Stimulated activated memory B cell treated with anti-CD40 and anti-IgM and Interleukin-4, amounts not matched to agents 10 μg/mL and 1 μg/mL and 100 μg/mL, for 72 hours (primary cell): ENCODE measurements around the gene TNNC1.
A peak's percentile ranks its signal among the peaks of the same experiment; 100 is the strongest.

Experiments used
- ATAC-seq: fragments of 150-1000 bp; cut with Tn5 transposase; 2 replicates; pipeline ENCODE4 v1.10.0; 2021
- H3K27ac Mint-ChIP-seq: one replicate; pipeline ENCODE4 v1.8.0; 2022; ENCODE audit warnings: mild to moderate bottlenecking, mixed read lengths
- H3K27me3 Mint-ChIP-seq: one replicate; pipeline ENCODE4 v1.8.0; 2022; ENCODE audit warnings: mixed read lengths
- H3K36me3 Mint-ChIP-seq: one replicate; pipeline ENCODE4 v1.8.0; 2022; ENCODE audit warnings: mixed read lengths
- H3K4me1 Mint-ChIP-seq: one replicate; pipeline ENCODE4 v1.8.0; 2022; ENCODE audit warnings: mixed read lengths
- H3K4me3 Mint-ChIP-seq: one replicate; pipeline ENCODE4 v1.8.0; 2022; ENCODE audit warnings: mild to moderate bottlenecking, moderate library complexity, mixed read lengths
- H3K9me3 Mint-ChIP-seq: one replicate; pipeline ENCODE4 v1.8.0; 2022; ENCODE audit warnings: mixed read lengths

TNNC1 gene

GRCh38 chr3:52454938-52455282 is 1.1 kb upstream of the TNNC1 start:
- H3K27ac Mint-ChIP-seq: peak overlapping the region; percentile 99
- H3K4me1 Mint-ChIP-seq: peaks cover 52% of the 10 kb centered on the region
- peaks cover 6% of the 10 kb centered on the region for H3K36me3 Mint-ChIP-seq
- peak overlapping the region; percentile 86 for H3K4me3 Mint-ChIP-seq
- no peaks in the 10 kb centered on the region for H3K27me3 Mint-ChIP-seq
- H3K9me3 Mint-ChIP-seq: no peaks in the 10 kb centered on the region
- ATAC-seq: no peak

- Mint-ChIP-seq H3K4me3 (peak overlapping the region; percentile 86), H3K36me3 (peaks cover 6% of the 10 kb centered on the region), H3K27me3 (no peaks in the 10 kb centered on the region), H3K9me3 (no peaks in the 10 kb centered on the region), H3K4me1 (peaks cover 52% of the 10 kb centered on the region), H3K27ac (peak overlapping the region; percentile 99)
- ATAC-seq: no peak
These were observed 553 bp upstream of the TNNC1 start for GRCh38 chr3:52454250-52454937.

GRCh38 chr3:52452570-52453221 is 1.1 kb downstream of the TNNC1 start:
- H3K4me3 Mint-ChIP-seq: no peak overlapping the region
- H3K27ac Mint-ChIP-seq: peak overlapping the region; percentile 99
- no peaks in the 10 kb centered on the region for H3K27me3 Mint-ChIP-seq
- H3K9me3 Mint-ChIP-seq: no peaks in the 10 kb centered on the region
- H3K4me1 Mint-ChIP-seq: peaks cover 37% of the 10 kb centered on the region
- H3K36me3 Mint-ChIP-seq: peaks cover 6% of the 10 kb centered on the region
- no peak for ATAC-seq

- peaks cover 34% of the 10 kb centered on the region for H3K4me1 Mint-ChIP-seq
- no peak for ATAC-seq
These were observed 1.7 kb downstream of the TNNC1 start for GRCh38 chr3:52452126-52452525.

GRCh38 chr3:52451237-52452083 is 2.4 kb downstream of the TNNC1 start:
- Mint-ChIP-seq H3K4me3 (no peak overlapping the region), H3K27me3 (no peaks in the 10 kb centered on the region), H3K27ac (no peak overlapping the region), H3K36me3 (no peaks in the 10 kb centered on the region), H3K4me1 (peaks cover 32% of the 10 kb centered on the region), H3K9me3 (no peaks in the 10 kb centered on the region)
- no peak for ATAC-seq

More at GRCh38 chr3:52452126-52452525, 1.7 kb downstream of the TNNC1 start:
- no peak overlapping the region for H3K27ac Mint-ChIP-seq
- no peak overlapping the region for H3K4me3 Mint-ChIP-seq
- no peaks in the 10 kb centered on the region for H3K27me3 Mint-ChIP-seq
- no peaks in the 10 kb centered on the region for H3K9me3 Mint-ChIP-seq
- H3K36me3 Mint-ChIP-seq: no peaks in the 10 kb centered on the region

- H3K36me3 Mint-ChIP-seq: no peaks in the 10 kb centered on the region
- H3K4me3 Mint-ChIP-seq: no peak overlapping the region
- no peaks in the 10 kb centered on the region for H3K27me3 Mint-ChIP-seq
- ATAC-seq: no peak
- no peaks in the 10 kb centered on the region for H3K9me3 Mint-ChIP-seq
- H3K4me1 Mint-ChIP-seq: peaks cover 27% of the 10 kb centered on the region
- no peak overlapping the region for H3K27ac Mint-ChIP-seq
These were observed 3.2 kb downstream of the TNNC1 start for GRCh38 chr3:52450489-52451236.

GRCh38 chr3:52447512-52448355 is 6.1 kb downstream of the TNNC1 start:
- Mint-ChIP-seq H3K27me3 (no peaks in the 10 kb centered on the region), H3K27ac (no peak overlapping the region), H3K4me3 (no peak overlapping the region), H3K36me3 (no peaks in the 10 kb centered on the region), H3K4me1 (peaks cover 19% of the 10 kb centered on the region), H3K9me3 (no peaks in the 10 kb centered on the region)
- ATAC-seq: no peak

GRCh38 chr3:52446631-52447511 is 7.0 kb downstream of the TNNC1 start:
- no peaks in the 10 kb centered on the region for H3K27me3 Mint-ChIP-seq
- no peak overlapping the region for H3K4me3 Mint-ChIP-seq
- peak; percentile 59 for ATAC-seq
- no peaks in the 10 kb centered on the region for H3K36me3 Mint-ChIP-seq
- peaks cover 19% of the 10 kb centered on the region for H3K4me1 Mint-ChIP-seq
- H3K9me3 Mint-ChIP-seq: no peaks in the 10 kb centered on the region
- no peak overlapping the region for H3K27ac Mint-ChIP-seq

- H3K9me3 Mint-ChIP-seq: no peaks in the 10 kb centered on the region
- H3K36me3 Mint-ChIP-seq: no peaks in the 10 kb centered on the region
- no peaks in the 10 kb centered on the region for H3K27me3 Mint-ChIP-seq
- no peak for ATAC-seq
- peaks cover 19% of the 10 kb centered on the region for H3K4me1 Mint-ChIP-seq
- H3K27ac Mint-ChIP-seq: peak overlapping the region; percentile 74
- H3K4me3 Mint-ChIP-seq: no peak overlapping the region
These were observed 7.8 kb downstream of the TNNC1 start for GRCh38 chr3:52446042-52446441.

GRCh38 chr3:52444860-52445793 is 8.7 kb downstream of the TNNC1 start, which contains the start of gene SEMA3G:
Gene SEMA3G (minus strand): TSS chr3:52445103. CDS start chr3:52445027, 76 bp downstream.
- H3K9me3 Mint-ChIP-seq: no peaks in the 10 kb centered on the region
- ATAC-seq: peak; percentile 90
- no peaks in the 10 kb centered on the region for H3K27me3 Mint-ChIP-seq
- no peak within 1 kb of the TSS for H3K4me3 Mint-ChIP-seq
- peak within 1 kb of the TSS; percentile 74 for H3K27ac Mint-ChIP-seq
- peaks cover 19% of the 10 kb centered on the region for H3K4me1 Mint-ChIP-seq
- no peaks in the 10 kb centered on the region for H3K36me3 Mint-ChIP-seq

- H3K9me3 Mint-ChIP-seq: no peaks in the 10 kb centered on the region
- peaks cover 19% of the 10 kb centered on the region for H3K4me1 Mint-ChIP-seq
- no peaks in the 10 kb centered on the region for H3K36me3 Mint-ChIP-seq
- no peaks in the 10 kb centered on the region for H3K27me3 Mint-ChIP-seq
- no peak overlapping the region for H3K27ac Mint-ChIP-seq
- no peak for ATAC-seq
- H3K4me3 Mint-ChIP-seq: no peak overlapping the region
These were observed 9.8 kb downstream of the TNNC1 start for GRCh38 chr3:52443791-52444687.

- H3K4me1 Mint-ChIP-seq: peaks cover 19% of the 10 kb centered on the region
These were observed 10.6 kb downstream of the TNNC1 start for GRCh38 chr3:52443268-52443610.

More at GRCh38 chr3:52443268-52443610, 10.6 kb downstream of the TNNC1 start:
- Mint-ChIP-seq H3K27me3 (no peaks in the 10 kb centered on the region), H3K36me3 (no peaks in the 10 kb centered on the region), H3K27ac (no peak overlapping the region), H3K4me3 (no peak overlapping the region), H3K9me3 (no peaks in the 10 kb centered on the region)
- ATAC-seq: no peak
